A673 (cell line): ENCODE results near the gene RECK.

Experiments
- CTCF ChIP-seq: fragments of 300-800, 200-600 bp; sonication (generic); conservative IDR thresholded peaks from 2 replicates; pipeline ENCODE4 v1.5.1; 2017; ENCODE audit warnings: low read depth, mild to moderate bottlenecking, antibody characterized with exemption, low read length, moderate library complexity, mixed read lengths
- EZH2 ChIP-seq: fragments of 200-600 bp; sonication (generic); IDR thresholded peaks from 2 replicates; pipeline ENCODE4 v1.6.1; 2017; ENCODE audit warnings: borderline replicate concordance, low read depth, mild to moderate bottlenecking, mixed read lengths, antibody characterized with exemption, low read length; ENCODE audit not compliant: poor library complexity, severe bottlenecking

GRCh38 chr9:36153746-36154145 lies 117.0 kb downstream of the RECK start:
- TF ChIP-seq CTCF (no peak), EZH2 (no peak)
